Measurements from ENCODE around the gene GDF15.

- TF ChIP-seq CTCF (IDR thresholded peaks at IDR 0.05) (no peak), POLR2A (IDR thresholded peaks at IDR 0.05) (no peak)
Measured at GRCh38 chr19:18431351-18432197, 45.6 kb downstream of the GDF15 start.

All from heart left ventricle (tissue), 13 donors.